Upper lobe of left lung (tissue), 4 donors: Measurements from ENCODE around the gene NKAIN2.

ENCODE experiments used
- POLR2A ChIP-seq, 4 donors: fragments of 450-650 bp; IDR thresholded peaks; one replicate each; pipeline ENCODE4 v1.5.1; 2016 to 2017; ENCODE audit warnings: antibody characterized with exemption in 4 of 4, mild to moderate bottlenecking in 2 of 4
- TF ChIP-seq, protein P1 (sequence below), 6 experiments: fragments of 450-650 bp in 4 of 6; fragments of 200-600 bp in 2 of 6; sonication (generic) in 2 of 6; IDR thresholded peaks; one replicate each; pipeline ENCODE4 v1.5.1; 2016 to 2019; ENCODE audit warnings: antibody characterized with exemption in 6 of 6

- TF ChIP-seq, protein P1, sequence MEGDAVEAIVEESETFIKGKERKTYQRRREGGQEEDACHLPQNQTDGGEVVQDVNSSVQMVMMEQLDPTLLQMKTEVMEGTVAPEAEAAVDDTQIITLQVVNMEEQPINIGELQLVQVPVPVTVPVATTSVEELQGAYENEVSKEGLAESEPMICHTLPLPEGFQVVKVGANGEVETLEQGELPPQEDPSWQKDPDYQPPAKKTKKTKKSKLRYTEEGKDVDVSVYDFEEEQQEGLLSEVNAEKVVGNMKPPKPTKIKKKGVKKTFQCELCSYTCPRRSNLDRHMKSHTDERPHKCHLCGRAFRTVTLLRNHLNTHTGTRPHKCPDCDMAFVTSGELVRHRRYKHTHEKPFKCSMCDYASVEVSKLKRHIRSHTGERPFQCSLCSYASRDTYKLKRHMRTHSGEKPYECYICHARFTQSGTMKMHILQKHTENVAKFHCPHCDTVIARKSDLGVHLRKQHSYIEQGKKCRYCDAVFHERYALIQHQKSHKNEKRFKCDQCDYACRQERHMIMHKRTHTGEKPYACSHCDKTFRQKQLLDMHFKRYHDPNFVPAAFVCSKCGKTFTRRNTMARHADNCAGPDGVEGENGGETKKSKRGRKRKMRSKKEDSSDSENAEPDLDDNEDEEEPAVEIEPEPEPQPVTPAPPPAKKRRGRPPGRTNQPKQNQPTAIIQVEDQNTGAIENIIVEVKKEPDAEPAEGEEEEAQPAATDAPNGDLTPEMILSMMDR (IDR thresholded peaks at IDR 0.05): no peak
- no peak for TF ChIP-seq POLR2A (IDR thresholded peaks at IDR 0.05)
Observed at GRCh38 chr6:123812621-123813020, 9.0 kb downstream of the NKAIN2 start.
